Inflammatory macrophage treated with lipopolysaccharide for 4 hours (primary cell): ENCODE measurements around the gene CFAP47.

Source experiments
- DNase-seq: peaks from one replicate; pipeline ENCODE4 v3.0.0-alpha.2; 2020

The CFAP47 gene

DNA sequence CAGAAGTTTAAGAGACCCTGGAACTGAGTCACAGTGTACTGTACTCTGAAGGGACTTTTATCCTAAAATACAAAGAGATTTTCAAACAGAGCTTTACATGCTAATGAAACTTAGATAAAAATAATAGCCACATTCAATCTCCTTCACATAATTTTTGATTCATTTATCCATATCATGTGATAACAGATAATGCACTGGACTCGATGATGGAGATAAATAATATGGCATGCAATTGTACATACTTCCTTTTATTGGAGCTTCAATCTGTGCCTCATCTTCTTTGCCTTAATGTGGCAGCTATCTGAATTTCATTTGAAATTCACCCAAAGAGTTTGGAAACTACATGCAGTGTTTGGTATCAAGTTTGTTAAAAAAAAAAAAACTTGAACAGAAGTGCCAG is 390.6 kb downstream of the CFAP47 start:
- no peak for DNase-seq

- no peak for DNase-seq
Measured at GRCh38 chrX:36314303-36314702, 394.8 kb downstream of the CFAP47 start.

GRCh38 chrX:36334572-36334971 is 415.0 kb downstream of the CFAP47 start:
- no peak for DNase-seq

DNA sequence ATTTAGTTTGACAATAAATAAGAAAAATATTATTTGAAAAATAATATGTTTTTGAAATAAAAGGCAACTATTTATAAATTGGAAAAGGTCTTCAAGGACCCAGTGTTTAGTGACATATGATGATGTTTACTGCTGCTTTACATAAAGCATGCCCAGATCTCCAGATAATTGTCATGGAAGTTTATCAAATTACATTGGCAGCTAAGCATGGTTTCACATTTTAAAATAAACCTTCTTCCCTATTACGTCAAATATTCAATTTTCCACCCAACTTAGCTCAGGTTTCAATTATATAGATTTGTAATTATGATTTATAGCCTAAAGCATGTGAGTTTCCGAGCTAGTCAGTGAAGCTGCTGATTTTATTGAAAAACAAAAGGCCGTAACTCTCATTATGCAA is 417.2 kb downstream of the CFAP47 start:
- DNase-seq, result no peak

- DNase-seq, result no peak
Measured at GRCh38 chrX:36344301-36344700, 424.8 kb downstream of the CFAP47 start.

DNA sequence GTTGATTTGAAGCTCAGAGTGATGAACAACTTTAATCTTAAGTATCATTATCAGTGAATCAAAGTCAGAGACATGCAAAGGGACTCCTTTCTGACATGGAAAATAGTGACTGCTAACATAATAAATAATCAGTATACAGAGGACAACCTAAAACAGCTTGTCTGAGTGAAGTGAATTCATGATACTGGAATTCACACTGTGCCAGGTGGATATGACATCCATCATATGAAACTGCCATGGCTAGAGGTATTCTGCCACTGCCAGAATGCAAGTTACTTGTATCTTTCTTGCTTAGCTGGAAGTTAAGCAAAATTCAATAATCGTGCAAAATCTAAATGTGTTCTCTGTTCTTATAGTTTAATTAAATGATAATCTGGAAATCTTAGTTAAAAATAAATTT is 429.0 kb downstream of the CFAP47 start:
- DNase-seq, result no peak

- DNase-seq, result no peak
Measured at GRCh38 chrX:36357855-36358254, 438.3 kb downstream of the CFAP47 start.

DNA sequence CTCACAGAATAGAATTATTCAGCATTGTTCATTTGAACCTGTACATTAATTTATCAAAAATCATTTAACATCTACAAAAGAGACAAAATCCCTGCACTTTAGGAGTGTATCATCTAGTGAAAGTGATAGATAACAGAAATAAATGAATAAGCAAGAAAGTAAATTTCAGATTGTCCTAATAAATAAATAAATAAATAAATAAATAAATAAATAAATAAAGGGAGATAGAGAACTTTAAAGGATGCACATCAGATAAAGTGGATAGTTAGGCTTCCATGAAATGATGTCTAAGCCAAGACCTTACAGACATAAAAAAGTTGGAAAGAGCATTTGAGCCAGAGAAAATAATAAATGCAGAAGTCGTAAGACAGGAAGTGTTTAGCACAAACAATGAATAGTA is 444.7 kb downstream of the CFAP47 start:
- no peak for DNase-seq

- no peak for DNase-seq
Measured at GRCh38 chrX:36383495-36383894, 464.0 kb downstream of the CFAP47 start.

- DNase-seq, result no peak
Measured at GRCh38 chrX:36388901-36389300, 469.4 kb downstream of the CFAP47 start.

- no peak for DNase-seq
Measured at GRCh38 chrX:36401774-36402173, 482.2 kb downstream of the CFAP47 start.

- no peak for DNase-seq
Measured at GRCh38 chrX:36407836-36408235, 488.3 kb downstream of the CFAP47 start.

- DNase-seq, result no peak
Measured at GRCh38 chrX:36414056-36414455, 494.5 kb downstream of the CFAP47 start.

DNA sequence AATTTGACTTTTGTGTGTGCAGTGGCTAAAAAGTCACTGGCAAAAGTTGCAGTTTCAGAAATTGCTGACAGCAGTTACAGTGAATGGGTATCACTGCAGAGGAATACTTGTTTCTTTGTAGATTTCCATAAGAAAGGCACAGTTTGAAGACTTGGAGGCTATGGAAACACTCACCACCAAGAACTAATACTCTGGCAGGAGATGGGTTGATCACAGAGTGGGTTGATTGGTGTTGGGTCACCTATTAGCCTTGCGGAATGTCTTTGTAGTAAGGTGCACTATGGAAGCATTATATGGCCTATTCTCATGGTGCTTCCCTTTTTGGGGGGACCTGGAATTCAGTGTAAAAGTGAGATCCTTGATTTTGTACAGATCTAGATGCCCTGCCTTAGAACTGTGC is 502.8 kb downstream of the CFAP47 start:
- DNase-seq, result no peak

GRCh38 chrX:36431819-36432218 is 512.3 kb downstream of the CFAP47 start:
- DNase-seq, result no peak

DNA sequence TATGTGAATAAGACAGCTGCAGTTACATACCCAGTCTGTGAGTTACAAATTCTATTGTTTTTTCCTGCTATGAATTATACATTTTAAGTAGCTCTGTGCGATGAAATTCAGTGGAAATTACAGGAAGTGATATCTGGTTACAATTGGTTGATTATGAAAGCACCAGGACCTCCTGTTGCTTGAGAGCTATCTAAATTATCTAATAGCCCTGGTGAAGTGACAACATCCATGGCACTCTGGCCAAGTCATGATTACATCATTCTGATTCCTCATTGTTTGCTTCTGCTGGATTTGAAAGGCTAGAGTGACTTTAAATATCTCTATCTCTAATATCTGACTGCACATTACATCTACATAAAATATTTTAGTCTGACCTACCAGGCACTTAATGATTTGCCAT is 515.0 kb downstream of the CFAP47 start:
- DNase-seq, result no peak
